HG02981 (cell line): ENCODE data around the gene HCRT.
"Not testable (repeated sequence)": the region's sequence is repeated elsewhere in the genome, so short reads cannot be mapped to it uniquely, and the experiment has no call there.

Source experiments
- ATAC-seq: cut with Tn5 transposase; IDR thresholded peaks from one replicate; pipeline ENCODE4 v1.9.1; 2021; ENCODE audit warnings: mild to moderate bottlenecking, moderate library complexity; ENCODE audit not compliant: unreplicated experiment

HCRT gene

DNA sequence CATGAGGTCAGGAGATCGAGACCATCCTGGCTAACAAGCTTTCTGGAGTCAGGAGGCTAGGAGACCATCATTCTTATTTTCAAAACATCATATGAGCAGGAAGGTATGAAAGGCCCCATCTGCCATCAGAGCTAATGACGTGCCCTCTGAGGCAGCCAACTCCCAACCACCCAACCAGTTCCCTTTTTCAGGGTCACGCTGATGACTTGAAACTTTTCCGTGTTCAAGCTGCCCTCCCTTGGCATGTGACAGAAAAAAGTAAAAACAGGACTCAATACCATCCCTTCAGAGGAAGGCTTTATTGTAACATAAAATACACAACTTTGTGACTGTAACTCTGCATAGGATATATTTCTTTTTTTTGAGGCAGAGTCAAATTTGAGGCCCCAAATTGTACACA lies 13.6 kb upstream of the HCRT start:
- ATAC-seq, result no peak

DNA sequence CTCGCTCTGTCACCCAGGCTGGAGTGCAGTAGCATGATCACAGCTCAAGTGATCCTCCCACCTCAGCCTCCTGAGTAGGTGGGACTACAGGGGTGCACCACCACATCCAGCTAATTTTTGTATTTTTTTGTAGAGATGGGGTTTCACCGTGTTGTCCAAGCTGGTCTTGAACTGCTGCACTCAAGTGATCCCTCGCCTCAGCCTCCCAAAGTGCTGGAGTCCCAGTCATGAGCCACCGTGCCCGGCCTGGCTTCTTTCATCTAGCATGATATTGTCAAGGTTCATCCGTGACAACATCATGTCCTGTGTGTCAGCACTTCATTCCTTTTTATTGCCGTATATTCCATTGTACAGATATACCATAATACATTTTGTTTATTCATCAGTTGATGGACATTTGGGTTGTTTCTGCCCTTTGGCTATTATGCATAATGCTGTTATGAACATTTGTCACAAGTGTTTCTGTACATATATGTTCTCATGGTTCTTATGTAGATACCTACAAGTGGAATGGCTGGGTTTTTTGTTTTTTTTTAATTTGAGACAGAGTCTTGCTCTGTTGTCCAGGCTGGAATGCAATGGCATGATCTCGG lies 12.4 kb upstream of the HCRT start:
- ATAC-seq, result no peak

DNA sequence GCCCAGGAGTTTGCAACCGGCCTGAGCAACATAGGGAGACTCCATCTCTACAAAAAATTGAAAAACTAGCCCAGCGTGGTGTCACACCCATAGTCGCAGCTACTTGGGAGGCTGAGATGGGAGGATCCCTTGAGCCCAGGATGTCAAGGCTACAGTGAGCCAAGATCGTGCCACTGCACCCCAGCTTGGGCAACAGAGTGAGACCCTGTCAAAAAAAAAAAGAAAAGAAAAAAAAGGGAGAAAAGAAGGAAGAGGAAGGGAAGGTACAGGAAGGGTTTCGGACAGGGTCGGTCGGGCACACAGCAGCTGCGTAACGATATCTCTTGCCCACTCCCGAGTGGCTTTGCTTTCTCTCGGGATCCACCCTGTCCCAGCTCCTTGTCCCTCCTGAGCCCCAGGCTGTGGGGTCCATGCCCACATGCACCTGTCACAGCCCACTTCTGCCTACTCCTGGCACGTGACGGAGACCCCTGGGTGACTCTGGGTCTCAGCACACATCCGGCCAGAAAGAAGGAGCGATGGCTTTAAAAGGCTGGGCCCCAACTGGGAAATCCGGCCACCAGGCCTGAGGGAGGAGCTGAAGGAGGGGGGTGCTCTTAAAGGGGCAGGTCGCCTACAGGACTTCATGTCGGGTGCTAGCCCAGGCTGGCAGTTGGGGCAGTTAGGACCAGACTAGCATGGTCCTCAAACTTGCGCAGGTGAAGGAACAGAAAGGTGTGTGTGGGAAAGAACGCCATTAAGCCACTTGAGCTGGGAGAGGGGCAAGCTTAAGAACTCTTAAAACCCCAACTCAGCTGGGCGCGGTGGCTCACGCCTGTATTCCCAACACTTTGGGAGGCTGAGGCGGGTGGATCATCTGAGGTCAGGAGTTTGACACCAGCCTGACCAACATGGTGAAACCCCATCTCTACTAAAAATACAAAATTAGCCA lies 9.0 kb upstream of the HCRT start, which contains the start of gene GHDC:
GHDC (minus strand) TSS at position 526 of the 931 bp plus-strand sequence. CDS start 913 bp downstream, outside the sequence.
- ATAC-seq, result peak; percentile 86

DNA sequence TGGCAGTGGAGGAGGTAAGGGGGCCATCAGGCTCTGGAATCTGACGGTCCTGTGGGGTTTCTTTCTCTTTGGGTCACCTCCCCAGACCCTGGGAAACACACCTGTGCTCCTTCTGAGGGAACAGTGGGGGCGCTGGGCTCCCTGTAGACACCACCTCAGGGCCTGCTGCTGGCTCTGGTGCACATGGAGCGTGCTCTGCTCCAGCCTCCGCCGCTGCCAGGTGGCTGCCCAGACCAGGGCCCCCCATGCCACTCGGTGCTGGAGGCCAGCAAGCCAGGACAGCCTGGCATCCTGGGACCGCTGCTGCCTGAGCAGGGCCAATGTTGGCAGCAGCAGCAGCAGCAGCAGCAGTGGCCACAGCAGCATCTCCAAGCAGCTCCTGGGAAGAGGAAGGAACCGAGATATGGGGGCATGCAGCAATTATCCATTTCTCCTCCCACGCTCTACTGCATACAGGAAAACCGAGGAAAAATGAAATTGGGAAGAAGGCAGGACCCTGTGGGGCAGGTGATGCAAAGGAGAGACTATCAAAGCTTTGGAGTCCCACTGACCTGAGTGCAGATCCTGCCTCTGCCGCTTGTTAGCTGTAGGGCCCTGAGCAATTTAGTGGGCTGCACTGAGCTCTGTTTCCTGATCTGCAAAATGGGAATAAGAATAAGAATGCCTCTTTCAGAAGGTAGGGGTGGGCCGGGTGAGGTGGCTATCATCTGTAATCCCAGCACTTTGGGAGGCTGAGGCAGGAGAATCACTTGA lies 8.1 kb upstream of the HCRT start:
- no peak for ATAC-seq

DNA sequence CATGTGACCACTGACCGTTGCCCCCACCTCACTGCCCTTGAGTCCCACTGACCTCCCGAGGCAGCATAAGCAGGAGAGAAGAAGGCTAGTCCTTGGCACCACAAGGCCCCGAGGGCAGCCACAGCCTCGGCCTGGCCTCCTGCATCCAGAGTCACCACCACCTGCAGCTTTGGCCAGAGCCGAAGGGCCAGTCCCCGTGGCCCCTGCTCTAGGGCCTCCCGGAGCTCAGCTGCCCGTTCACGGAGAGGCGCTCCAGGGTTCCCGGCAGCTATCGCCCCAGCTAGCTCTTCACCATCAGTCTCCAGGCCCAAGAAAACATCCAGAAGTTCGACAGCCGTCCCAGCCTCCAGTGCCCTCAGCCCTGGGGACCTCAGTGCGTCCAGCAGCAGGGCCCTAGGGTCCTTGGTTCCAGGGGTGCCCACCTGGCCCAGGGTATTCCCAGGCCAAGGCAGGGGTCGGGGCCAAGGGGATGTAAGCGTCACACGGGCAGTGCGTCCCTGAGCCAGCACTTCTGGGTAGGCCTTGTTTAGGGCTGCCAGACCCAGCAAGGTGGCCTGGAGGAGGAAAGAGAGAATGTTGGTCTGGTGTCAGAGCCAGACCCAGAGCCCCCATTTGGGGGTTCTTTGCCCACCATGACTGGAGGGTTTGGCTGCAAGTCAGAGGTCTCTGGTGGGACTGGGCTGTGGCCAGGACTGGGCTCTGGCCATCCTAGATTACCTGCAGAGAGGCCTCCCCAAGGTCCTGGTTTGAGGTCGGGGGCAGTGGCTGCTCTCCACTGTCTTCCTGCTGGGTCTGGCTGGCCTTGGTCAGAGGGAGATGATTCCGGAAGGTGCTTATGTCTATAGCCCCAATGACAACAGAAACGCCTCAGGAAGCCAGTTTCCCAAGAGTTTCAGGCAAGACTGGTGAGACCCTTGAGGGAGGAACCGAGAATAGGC lies 7.2 kb upstream of the HCRT start:
- ATAC-seq, result no peak

DNA sequence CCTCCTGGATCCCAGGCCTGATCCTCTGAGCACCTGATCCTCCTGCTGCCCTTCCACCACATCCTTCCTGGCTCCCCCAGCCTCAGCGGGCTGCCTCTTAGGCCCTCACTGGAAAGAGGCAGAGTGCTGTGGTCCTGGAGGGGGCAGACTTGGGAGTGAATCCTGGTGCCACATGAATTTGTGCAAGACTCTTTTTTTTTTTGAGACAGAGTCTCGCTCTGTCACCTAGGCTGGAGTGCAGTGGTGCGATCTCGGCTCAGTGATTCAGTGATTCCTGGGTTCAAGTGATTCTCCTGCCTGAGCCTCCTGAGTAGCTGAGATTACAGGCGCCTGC lies 6.0 kb upstream of the HCRT start:
- ATAC-seq, result no peak

DNA sequence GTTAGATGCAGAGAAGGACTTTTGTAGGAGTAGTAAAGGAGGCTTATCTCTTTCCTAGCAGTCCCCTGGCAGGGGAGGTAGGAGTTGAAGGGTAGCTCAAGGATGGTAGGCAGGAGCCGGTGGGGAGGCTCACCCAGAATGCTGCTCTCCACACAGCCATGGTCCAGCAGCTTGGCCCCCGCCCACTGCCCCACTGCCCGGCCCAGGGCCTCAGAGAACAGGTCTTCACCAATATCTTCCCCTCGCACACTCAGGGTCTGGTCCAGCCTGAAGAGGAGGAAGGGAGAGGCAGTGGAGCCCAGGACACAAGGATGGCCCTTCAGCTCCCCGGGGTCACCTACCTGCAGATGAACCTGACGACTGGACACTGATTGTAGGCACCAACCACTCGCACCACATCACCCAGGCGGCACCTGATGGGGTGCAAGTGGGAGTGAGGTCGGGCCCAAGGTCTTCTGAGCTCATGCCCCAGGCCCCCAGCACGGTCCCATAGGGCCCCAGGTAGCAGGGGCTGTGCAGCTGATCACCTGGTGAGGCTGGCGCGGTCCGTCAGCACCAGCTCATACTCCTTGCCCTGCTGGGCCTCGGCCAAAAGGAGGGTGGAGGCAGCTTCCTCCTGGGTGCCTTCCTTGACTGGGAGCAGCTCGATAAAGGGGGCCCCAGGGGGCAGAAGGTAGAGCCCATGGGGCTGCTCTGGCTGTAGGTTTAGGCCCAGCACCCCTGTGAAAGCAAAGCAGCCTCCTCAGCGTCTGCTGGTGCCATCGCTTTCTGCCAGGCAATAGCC lies 5.4 kb upstream of the HCRT start:
- ATAC-seq, result no peak

DNA sequence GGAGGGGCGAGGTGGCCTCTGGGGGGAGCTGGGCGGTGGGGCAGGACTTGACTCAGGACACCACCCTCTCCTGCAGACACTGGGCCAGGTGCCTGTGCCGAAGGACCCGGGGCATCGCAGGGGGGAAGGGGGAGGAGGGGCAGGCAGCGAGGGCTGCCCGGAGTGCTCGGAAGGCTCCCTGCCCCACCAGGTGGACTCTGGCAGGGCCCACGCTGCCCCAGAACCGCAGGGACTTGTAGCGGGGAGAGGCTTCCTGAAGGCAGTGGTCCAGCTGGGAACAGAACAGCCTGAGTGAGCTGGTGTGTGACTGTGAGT lies 4.4 kb upstream of the HCRT start:
- ATAC-seq, result no peak

DNA sequence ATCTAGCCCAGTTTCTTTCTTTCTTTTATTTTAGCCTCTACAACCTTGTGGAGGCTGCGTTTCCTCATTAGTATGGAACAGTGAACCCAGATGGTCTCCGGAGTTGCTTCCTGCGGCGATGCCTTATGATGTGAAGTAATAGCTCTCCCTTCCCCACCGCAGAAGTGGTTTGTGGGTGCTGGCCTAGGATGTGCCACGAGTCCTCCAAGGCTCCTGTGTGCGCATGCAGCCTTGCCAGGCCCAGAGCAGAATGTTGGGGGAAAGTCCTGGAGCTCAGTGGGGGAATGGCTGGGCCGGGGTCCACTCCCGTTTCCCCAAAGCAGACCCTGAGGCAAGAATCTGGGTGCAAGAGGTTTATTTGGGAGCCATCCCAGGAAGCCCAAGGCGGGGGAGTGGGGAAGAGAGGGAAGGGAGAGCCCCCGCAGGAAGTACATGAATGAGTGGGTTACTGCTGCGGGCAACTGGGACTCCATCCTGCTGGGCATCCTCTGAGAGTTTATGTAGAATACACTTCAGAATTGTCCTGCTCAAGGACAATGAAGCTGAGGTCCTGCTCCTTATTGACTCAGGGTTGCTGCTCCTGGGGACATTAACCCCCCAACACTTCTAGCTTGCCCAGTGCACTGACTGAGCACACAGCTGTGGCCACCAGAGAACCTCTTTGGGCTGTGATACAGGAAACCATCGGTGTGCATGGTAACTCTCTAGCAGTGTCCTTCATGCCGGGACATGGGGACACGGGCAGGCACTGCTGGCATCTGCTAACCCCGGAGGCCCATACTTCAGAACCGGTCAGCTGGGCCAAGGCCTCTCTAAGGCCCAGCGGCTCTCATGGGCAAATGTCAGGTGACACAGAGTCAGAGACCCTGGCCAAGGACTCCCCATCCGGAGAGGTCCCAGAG lies 3.7 kb upstream of the HCRT start:
- no peak for ATAC-seq

DNA sequence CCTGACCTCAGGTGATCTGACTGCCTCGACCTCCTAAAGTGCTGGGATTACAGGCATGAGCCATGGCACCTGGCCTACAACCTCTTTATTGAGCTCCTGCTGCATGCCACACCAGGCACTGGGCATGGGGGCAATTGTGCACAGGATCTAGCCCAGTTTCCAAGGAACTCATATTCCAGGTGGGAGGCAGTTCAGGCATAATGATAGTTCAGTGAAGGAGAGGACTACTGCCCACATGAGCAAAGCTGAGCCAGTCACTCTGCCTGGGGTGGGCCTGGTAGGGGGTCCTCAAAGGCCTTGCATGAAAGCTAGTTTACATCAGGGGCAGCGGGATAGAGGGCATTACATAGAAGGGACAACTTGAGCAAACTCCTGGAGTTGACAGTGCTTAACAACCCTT lies 2.6 kb upstream of the HCRT start:
- no peak for ATAC-seq

DNA sequence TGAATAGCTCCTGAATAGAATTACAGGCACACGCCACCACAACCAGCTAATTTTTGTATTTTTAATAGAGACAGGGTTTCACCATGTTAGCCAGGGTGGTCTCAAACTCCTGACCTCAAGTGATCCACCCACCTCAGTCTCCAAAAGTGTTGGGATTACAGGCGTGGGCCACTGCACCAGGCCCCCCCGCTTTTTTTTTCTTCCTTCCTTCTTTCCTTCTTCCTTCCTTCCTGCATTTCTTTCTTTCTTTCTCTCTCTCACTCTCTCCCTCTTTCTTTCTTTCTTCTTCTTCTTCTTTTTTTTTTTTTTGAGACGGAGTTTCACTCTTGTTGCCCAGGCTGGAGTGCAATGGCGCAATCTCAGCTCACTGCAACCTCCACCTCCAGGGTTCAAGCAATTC lies 939 bp upstream of the HCRT start:
- not testable (repeated sequence) for ATAC-seq

DNA sequence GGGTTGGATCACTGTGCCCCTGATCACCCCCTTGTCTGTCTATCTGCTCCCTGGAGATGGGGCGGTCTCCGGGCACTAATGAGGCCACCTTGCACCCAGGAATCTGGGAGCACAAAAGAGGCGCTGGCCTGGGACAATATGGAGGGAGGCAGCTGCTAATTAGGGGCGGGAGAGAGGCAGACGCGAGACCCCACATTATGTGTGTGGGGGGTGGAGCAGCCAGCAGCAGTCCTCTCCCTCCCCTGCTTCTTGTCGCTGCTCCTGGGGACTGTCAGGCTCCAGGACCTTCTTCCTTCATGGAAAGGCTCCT lies 324 bp upstream of the HCRT start:
- ATAC-seq, result no peak

DNA sequence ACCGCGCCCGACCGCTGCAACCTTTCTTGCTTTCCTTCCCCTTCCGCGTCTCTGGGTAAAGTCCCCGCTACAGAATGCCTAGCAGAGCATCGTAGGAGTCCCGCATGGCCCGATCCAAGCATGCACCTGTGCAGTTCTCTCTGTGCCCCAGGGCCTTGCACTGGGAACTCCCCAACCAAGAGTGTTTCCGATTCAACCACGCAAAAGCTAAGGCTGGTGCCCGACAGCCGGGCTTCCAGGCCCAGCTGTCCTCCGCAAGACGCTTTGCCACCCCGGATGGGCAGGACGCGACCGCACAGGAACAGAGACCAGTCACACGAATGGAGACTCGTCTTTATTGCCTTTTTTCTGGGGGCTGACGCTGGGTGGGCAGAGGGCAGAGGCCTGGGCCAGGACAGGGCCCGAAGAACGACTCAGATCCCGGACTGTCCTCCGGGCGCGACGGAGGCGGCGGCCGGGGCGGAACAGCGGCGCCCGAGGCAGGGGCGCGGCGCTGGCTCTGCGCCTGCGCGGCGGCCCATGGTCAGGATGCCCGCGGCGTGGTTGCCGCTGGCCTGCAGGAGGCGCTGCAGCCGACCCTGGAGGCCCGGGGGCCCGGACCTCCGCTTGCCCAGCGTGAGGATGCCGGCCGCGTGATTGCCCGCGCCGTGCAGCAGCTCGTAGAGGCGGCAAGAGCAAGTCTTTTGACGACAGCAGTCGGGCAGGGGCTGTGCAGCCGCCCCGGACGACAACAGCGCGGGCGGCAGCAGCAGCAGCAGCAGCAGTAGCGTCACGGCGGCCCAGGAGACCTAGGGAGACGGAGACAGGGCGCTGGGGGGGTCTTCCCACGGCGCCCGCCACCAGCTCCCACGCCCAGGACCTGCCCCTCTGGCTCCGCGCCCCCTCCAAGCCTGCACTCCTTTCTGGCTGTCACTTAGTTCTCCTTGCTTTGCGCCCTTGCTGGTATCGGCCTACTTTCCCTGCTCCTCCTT lies 1.2 kb downstream of the HCRT start:
- ATAC-seq, result peak; percentile 55

DNA sequence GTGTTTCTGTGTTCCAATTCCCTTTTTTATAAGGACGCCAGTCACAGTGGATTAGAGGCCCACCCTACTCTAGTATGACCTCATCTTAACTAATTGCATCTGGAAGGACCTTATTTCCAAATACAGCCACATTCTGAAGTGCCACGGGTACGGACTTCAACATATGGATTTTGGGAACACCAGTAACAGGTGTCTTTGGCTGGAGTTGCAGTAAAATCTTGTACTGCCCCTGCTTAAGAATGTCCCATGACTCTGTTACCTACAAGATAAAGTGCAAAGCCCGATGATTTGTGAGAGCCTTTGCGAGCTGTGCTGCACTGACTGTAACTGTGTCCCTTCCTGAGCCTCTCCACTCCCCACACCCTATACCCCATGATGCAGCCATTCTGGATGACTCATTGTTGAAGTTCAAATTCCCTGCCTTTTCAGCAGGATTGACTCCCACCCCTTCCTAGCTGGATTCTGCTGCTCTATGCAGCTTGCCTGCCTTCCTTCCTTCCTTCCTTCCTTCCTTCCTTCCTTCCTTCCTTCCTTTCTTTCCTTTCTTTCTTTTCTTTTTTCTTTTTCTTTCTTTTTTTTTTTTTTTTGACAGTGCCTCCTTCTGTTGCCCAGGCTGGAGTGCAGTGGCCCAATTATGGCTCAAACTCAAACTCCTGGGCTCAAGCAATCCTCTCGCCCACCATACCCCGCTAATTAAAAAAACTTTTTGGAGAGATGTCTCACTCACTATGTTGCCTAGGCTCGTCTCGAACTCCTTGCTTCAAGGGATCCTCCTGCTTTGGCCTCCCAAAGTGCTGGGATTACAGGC lies 2.1 kb downstream of the HCRT start:
- no peak for ATAC-seq

DNA sequence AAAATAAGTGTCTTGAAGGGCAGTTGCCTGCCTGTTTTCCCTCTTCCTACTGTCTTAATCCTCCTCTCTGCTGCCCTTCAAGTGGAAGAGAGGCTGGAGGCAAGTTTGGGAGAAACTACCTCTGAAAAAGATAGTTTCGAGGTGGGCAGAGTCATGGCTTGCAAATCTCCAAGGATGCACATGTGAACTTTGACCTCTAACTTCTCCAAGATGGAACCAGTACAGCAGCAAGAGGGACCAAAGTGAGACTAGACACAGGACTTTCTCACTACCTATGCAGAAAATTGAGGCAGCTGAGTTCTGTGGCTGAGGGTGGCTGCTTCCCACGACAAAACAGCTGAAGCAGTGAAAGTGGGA lies 3.4 kb downstream of the HCRT start:
- no peak for ATAC-seq

DNA sequence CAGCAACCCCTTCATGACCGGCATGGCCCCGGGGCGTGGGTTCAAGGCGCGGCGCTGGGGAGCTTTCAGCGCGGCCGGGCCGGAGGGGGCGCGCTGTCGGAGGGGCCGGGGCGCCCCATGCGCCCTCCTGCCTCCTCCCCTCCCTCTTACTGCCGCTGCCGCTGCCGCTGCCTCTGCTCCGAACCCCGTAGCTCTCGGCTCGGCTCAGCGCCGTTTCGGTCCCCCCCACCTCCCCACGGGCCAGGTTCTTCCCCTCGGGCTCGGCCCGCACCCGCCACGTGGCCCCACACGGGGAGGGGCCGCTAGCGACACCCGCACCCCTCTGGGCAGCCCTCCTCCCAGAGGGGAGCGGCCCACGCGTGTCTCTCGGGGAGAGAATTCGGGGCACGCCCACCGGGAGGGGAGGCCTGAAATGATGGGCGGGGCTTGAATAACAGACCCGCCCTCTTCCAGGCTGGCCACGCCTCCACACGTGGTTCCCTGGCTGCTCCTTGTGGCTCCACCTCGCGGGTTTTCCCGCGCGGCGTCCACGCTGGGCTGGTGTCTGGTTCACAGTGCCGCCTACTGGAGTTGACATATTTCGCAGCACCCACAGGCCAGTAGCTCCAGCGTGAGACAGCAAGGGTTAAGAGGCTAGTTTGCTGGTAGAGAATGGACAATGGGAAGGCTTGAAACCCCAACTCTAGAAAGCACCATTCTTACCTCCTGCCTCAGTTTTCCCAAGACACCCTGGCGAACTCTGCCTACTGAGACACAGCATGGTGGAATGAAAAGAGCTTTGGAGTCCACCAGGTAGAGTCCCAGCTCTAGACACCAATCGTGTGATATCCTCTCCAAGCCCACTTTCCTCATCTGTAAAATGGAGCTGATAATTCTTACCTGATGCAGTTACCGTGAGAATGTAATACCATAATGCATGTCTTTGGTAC lies 4.1 kb downstream of the HCRT start, which contains the start of gene KCNH4:
KCNH4 (minus strand) TSS at position 221 of the 929 bp plus-strand sequence; CDS start at position 24, 197 bp downstream.
- ATAC-seq, result no peak
